Measurements from ENCODE around the gene GNAS. TPM values are rescaled to one million over a fixed set of nuclear protein-coding genes. Genes with fewer than 3 reads are reported as not detected.

GNAS gene
- total and polyA plus RNA-seq, 8 donors, result 723 to 2,039 (median 1,898) TPM

Small RNA genes lying within 50 kb of the gene (microRNA-seq; reads per million reads assigned to microRNA genes)
- gene MIR298, result 0 reads per million in 2 donors

Other genes with a start within 250 kb of the GNAS start
- gene STX16, start 201.4 kb upstream of the GNAS start, total RNA-seq, result 10 to 100 TPM; 50.4 to 58.0 TPM
- gene STX16, start 201.4 kb upstream of the GNAS start, polyA plus RNA-seq (ENCODE audit: insufficient read length in 6 of 6), result 100 to 1,000 TPM in 2 of 6 donors, 10 to 100 TPM in 4; 74.9 to 105 (median 95.5) TPM
- 10 to 100 TPM; 25.1 to 30.8 TPM for gene NPEPL1, start 159.9 kb upstream of the GNAS start, total RNA-seq
- gene NPEPL1, start 159.9 kb upstream of the GNAS start, polyA plus RNA-seq (ENCODE audit: insufficient read length in 6 of 6), result 10 to 100 TPM; 27.6 to 44.4 (median 35.5) TPM
- gene GNAS-AS1, start 1.8 kb upstream of the GNAS start, total RNA-seq, result 1 to 10 TPM; 1.5 TPM
- gene GNAS-AS1, start 1.8 kb upstream of the GNAS start, polyA plus RNA-seq (ENCODE audit: insufficient read length in 6 of 6), result 1 to 10 TPM in 2 of 6 donors, under 1 TPM in 4; 0.15 to 1.3 (median 0.83) TPM
- gene NELFCD, start 128.5 kb downstream of the GNAS start, total RNA-seq, result 10 to 100 TPM; 48.3 to 53.5 TPM
- 100 to 1,000 TPM; 108 to 130 (median 120) TPM for gene NELFCD, start 128.5 kb downstream of the GNAS start, polyA plus RNA-seq (ENCODE audit: insufficient read length in 6 of 6)
- 100 to 1,000 TPM; 452 to 479 TPM for gene CTSZ, start 154.5 kb downstream of the GNAS start, total RNA-seq
- 100 to 1,000 TPM in 5 of 6 donors, 10 to 100 TPM in 1; 92.2 to 115 (median 107) TPM for gene CTSZ, start 154.5 kb downstream of the GNAS start, polyA plus RNA-seq (ENCODE audit: insufficient read length in 6 of 6)
- 1 to 10 TPM; 2.0 to 3.6 TPM for gene TUBB1, start 166.7 kb downstream of the GNAS start, total RNA-seq
- 1 to 10 TPM; 3.3 to 5.7 (median 4.7) TPM for gene TUBB1, start 166.7 kb downstream of the GNAS start, polyA plus RNA-seq (ENCODE audit: insufficient read length in 6 of 6)
- 10 to 100 TPM; 75.5 to 90.7 TPM for gene ATP5F1E, start 179.6 kb downstream of the GNAS start, total RNA-seq
- 100 to 1,000 TPM; 160 to 197 (median 174) TPM for gene ATP5F1E, start 179.6 kb downstream of the GNAS start, polyA plus RNA-seq (ENCODE audit: insufficient read length in 6 of 6)
- gene PRELID3B, start 190.1 kb downstream of the GNAS start, total RNA-seq, result 10 to 100 TPM; 55.7 to 56.3 TPM
- 10 to 100 TPM; 49.6 to 63.1 (median 54.7) TPM for gene PRELID3B, start 190.1 kb downstream of the GNAS start, polyA plus RNA-seq (ENCODE audit: insufficient read length in 6 of 6)

Measured in left lung (tissue), 8 donors.